ENCODE measurements around the gene DUSP8.

DNA sequence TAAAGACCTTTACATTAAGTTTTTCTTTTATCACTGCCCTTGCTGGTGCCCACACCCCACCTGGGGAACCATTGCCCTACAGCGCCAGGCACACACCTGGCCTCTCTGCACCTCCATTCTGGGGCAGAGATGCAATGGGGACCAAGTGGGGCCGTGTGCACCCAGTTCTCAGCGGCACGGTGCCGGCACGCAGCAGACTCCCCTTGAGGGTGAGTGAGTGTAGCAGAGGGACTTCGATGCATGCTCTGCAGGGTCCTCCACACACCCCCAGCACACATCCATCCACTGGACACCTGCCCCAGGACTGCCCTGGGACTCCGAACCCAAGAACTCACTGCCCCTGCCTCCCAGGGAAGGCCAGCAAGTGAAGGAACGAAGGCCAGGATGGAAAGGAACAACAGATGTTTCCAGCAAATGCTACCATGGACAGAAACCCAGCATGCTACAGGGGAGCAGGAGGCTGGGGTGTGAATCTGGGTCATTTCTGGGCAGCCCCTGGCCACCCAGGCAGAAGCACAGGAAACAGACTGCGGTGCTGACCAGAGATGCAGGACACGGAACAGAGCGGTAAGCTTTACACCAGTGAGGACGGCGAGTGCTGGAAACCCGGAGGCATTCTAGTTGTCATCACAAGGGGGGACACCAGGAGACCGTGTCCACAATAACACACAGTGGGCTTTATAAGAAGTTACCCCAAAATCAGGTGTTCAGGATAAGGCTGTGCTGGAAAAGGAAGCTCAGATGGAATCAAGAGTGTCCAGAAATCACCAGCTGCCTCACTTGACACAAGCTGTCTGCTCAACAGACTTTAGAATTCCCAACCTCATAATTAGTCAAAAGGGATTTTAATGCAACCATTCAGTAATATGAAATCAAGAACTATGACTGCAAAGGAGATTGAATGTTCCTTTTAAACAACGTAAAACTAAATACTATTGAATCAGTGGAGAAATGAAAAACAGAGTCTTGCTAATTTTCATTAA, 52.8 kb downstream of the DUSP8 start:
- TF ChIP-seq ZNF830 (CRISPR knock-in tag; IDR thresholded peaks at IDR 0.05) (no peak), EP300 (IDR thresholded peaks at IDR 0.05; ENCODE audit: low read length) (no peak), SP2 (IDR thresholded peaks at IDR 0.05; ENCODE audit: extremely low read depth, low read depth, low read length, poor library complexity, severe bottlenecking) (no peak), EZH2 (IDR thresholded peaks at IDR 0.05; ENCODE audit: borderline replicate concordance, low read depth, low read length) (no peak), MXI1 (IDR thresholded peaks at IDR 0.05; ENCODE audit: low read depth, low read length) (no peak), TRIM28 (IDR thresholded peaks at IDR 0.05) (no peak), JUNB (CRISPR knock-in tag; conservative IDR thresholded peaks at IDR 0.05) (no peak), BRF1 (IDR thresholded peaks at IDR 0.05; ENCODE audit: borderline replicate concordance, extremely low read depth, insufficient read length) (no peak), ARNT (IDR thresholded peaks at IDR 0.05) (no peak)
